Measurements from ENCODE around the gene INSIG1. TPM values are rescaled to one million over a fixed set of nuclear protein-coding genes. Genes with fewer than 3 reads are reported as not detected.

INSIG1 gene
- total RNA-seq, 1 donor = 79.6 TPM

DNA sequence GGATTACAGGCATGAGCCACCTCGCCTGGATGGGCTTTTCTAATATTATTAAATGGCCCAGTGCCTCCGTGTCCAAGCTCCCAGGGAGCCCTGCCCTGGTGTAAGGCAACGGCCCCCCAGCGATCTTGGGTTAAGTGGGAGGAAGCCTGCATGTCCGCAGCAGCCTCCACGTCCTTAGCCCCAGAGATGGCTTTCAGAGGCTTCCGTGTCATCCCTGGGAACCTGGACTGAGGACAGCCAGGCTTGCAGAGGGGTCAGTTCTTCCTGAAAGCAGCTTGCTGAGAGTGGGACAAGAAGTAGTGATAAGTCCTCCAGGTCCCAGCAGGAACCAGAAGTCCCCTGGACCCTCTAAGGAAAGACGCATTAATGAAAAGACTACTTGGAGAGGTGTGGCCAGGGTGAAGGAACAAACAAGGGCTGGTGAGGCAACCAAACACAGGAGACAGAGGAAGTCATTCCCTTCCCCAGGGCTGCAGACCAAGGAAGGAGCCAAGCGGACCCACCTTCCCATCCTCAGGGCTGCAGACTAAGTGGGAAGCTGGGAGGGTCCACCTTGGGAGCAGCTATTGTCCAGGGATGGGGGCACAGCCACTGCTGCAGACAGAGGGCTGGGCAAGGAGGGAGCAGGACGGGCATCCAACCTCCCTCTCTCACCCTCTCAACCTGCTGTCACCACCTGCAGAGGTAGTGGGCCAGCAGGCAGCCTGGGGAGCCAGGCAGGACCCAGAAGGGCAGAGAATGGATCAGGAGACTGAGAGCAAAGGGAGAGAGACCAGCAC, 13.0 kb upstream of the INSIG1 start:
- TF ChIP-seq, protein P1, sequence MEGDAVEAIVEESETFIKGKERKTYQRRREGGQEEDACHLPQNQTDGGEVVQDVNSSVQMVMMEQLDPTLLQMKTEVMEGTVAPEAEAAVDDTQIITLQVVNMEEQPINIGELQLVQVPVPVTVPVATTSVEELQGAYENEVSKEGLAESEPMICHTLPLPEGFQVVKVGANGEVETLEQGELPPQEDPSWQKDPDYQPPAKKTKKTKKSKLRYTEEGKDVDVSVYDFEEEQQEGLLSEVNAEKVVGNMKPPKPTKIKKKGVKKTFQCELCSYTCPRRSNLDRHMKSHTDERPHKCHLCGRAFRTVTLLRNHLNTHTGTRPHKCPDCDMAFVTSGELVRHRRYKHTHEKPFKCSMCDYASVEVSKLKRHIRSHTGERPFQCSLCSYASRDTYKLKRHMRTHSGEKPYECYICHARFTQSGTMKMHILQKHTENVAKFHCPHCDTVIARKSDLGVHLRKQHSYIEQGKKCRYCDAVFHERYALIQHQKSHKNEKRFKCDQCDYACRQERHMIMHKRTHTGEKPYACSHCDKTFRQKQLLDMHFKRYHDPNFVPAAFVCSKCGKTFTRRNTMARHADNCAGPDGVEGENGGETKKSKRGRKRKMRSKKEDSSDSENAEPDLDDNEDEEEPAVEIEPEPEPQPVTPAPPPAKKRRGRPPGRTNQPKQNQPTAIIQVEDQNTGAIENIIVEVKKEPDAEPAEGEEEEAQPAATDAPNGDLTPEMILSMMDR (IDR thresholded peaks at IDR 0.05; ENCODE audit: insufficient read depth, low read length) = no peak
- no peak overlapping the region for H3K4me3 ChIP-seq (ENCODE audit: low read depth, low read length)
- no peak for DNase-seq (ENCODE audit: low read depth)

DNA sequence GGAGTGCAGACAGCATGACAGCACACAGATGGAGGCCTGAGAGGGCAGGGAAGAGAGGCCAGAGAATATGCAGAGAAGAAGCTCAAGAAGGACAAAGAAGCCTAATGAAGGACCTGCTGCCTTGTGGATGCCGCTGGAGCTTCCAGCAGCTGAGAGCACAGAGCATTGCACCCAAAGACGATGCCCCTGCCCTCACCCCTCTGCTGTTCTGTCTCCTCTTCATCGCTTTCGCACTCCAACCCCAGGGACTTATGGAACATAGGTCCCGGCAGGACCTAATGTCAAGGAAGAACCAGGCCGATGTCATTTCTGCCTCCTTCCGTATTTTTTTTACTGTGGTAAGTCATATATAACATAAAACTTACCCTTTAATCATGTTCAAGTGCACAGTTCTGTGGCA, 12.3 kb upstream of the INSIG1 start:
- H3K4me3 ChIP-seq (ENCODE audit: low read depth, low read length) = no peak overlapping the region
- TF ChIP-seq, protein P1 (IDR thresholded peaks at IDR 0.05; ENCODE audit: insufficient read depth, low read length) = no peak
- no peak for DNase-seq (ENCODE audit: low read depth)

DNA sequence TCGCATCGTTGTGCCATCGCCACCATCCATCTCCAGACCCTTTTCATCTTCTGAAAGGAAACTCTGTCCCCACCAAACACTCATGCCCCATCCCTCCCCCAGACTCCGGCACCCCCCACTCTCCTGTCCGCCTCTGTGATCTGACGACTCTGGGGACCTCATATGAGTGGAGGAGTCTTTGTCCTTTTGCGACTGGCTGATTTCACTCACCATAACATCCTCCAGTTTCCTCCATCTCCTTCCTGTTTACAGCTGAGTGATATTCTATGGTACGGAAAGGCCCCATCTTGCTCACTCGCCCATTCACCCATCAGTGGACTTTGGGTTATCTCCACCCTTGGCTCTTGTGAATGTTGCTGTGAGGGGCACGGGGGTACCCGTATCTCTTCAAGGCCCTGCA, 11.8 kb upstream of the INSIG1 start:
- DNase-seq (ENCODE audit: low read depth) = no peak
- no peak overlapping the region for H3K4me3 ChIP-seq (ENCODE audit: low read depth, low read length)
- TF ChIP-seq, protein P1 (IDR thresholded peaks at IDR 0.05; ENCODE audit: insufficient read depth, low read length) = no peak

DNA sequence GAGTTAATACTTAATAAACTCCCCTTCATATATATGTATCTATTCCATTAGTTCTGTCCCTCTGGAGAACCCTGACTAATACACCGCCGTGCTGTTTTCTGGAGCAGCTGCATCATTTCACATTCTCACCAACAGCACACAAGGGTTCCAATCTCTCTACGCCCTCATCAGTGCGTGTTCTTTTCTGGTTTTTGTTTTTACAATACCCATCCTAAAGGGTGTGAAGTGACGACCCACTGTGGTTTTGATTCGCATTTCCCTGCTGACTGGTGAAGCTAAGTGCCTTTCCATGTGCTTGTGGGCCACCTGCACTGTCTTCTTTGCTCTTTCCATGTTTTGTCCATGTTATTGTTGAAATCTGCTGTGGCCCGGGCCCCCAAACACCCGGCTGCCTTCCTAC, 11.0 kb upstream of the INSIG1 start:
- TF ChIP-seq, protein P1 (IDR thresholded peaks at IDR 0.05; ENCODE audit: insufficient read depth, low read length) = no peak
- H3K4me3 ChIP-seq (ENCODE audit: low read depth, low read length) = no peak overlapping the region
- no peak for DNase-seq (ENCODE audit: low read depth)

DNA sequence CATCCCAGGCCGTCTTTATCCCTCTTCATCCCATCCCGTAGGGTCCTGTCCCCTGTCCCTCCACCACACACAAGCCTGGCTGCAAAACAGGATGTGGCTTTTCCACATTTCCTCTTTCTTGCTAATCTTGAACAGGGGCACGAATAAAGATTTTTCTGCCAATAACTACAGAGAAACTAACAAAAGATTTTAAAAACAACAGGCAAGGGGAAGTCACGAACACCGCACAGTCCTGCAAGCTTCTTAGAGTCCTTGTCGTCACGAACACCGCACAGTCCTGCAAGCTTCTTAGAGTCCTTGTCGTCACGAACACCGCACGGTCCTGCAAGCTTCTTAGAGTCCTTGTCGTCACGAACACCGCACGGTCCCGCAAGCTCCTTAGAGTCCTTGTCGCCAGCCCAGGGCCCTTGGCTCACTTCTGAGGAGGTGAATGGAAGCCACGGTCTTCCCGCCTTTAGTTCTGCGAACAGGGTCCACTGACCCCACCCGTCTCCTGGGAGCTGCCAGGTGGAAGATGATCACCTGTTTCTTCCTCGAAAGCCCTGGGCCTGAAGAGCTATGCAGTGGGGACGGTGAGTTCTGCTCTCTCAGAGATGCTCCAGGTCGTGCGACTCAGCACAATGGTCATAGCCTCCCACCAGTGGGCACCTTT, 10.3 kb upstream of the INSIG1 start:
- H3K4me3 ChIP-seq (ENCODE audit: low read depth, low read length) = no peak overlapping the region
- TF ChIP-seq, protein P1 (IDR thresholded peaks at IDR 0.05; ENCODE audit: insufficient read depth, low read length) = no peak
- DNase-seq (ENCODE audit: low read depth) = no peak

DNA sequence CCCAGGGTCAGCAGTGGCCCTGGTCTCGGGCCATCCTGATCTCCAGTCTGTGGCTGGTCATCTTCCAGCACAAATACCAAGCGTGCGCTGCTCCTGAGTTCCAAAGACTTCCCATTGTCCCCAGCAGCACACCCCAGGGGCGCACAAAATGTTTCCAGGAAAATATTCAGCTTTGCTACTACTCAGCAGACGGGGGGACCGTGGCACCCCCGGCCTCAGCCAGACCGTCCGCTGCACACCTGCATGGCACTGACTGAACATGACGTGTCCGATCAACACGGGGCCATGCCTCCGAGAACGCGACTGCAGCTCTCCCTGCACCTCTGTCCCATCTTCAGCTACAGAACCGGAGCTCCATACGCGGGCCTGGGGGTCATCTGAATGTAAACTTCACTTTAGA, 9.6 kb upstream of the INSIG1 start:
- no peak overlapping the region for H3K4me3 ChIP-seq (ENCODE audit: low read depth, low read length)
- DNase-seq (ENCODE audit: low read depth) = no peak
- TF ChIP-seq, protein P1 (IDR thresholded peaks at IDR 0.05; ENCODE audit: insufficient read depth, low read length) = no peak
